Body of pancreas (tissue), 4 donors: Measurements from ENCODE around the gene CEP135.

Experiments
- POLR2A ChIP-seq, 3 donors: fragments of 450-650 bp; IDR thresholded peaks; one replicate each; pipeline ENCODE4 v1.6.1; 2016; ENCODE audit warnings: antibody characterized with exemption in 3 of 3, mild to moderate bottlenecking in 2 of 3
- TF ChIP-seq, protein P1 (sequence below), 7 experiments: fragments of 450-650 bp in 4 of 7; fragments of 200-600 bp in 3 of 7; sonication (generic) in 3 of 7; IDR thresholded peaks; one replicate each; pipeline ENCODE4 v1.5.1; 2016 to 2019; ENCODE audit warnings: antibody characterized with exemption in 7 of 7

DNA sequence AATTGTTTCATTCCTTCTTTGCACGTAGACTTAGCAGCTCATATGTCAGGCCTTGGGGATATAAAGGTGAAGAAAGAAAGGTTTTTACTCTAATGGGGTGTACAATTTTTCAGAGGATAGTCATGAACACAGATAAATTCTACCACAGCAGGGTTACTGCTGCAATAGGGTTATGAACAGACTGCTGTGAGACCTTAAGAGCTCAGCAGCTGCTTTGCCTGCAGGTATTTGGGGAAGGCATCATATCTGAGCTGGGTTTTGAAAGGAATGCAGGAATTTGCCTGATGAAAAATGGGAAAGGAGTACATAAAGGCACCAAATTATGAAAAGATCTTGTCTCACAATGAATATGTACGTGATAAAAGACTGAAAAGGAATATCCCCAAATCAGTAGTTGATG lies 128.9 kb downstream of the CEP135 start:
- TF ChIP-seq, protein P1, sequence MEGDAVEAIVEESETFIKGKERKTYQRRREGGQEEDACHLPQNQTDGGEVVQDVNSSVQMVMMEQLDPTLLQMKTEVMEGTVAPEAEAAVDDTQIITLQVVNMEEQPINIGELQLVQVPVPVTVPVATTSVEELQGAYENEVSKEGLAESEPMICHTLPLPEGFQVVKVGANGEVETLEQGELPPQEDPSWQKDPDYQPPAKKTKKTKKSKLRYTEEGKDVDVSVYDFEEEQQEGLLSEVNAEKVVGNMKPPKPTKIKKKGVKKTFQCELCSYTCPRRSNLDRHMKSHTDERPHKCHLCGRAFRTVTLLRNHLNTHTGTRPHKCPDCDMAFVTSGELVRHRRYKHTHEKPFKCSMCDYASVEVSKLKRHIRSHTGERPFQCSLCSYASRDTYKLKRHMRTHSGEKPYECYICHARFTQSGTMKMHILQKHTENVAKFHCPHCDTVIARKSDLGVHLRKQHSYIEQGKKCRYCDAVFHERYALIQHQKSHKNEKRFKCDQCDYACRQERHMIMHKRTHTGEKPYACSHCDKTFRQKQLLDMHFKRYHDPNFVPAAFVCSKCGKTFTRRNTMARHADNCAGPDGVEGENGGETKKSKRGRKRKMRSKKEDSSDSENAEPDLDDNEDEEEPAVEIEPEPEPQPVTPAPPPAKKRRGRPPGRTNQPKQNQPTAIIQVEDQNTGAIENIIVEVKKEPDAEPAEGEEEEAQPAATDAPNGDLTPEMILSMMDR (IDR thresholded peaks at IDR 0.05): no peak
- TF ChIP-seq POLR2A (IDR thresholded peaks at IDR 0.05): no peak
